Erythroblast (primary cell): Measurements from ENCODE around the gene ZNF846.
"Not testable (repeated sequence)": the region's sequence is repeated elsewhere in the genome, so short reads cannot be mapped to it uniquely, and the experiment has no call there.

Experiments used
- GATA1 ChIP-seq: IDR thresholded peaks from 2 replicates; pipeline ENCODE4 v1.6.1; 2011; ENCODE audit warnings: low read depth, mild to moderate bottlenecking, control low read depth, low read length, moderate library complexity
- POLR2A ChIP-seq: IDR thresholded peaks from 2 replicates; pipeline ENCODE4 v1.6.1; 2011; ENCODE audit warnings: mild to moderate bottlenecking, low read length

GRCh38 chr19:9789579-9789978, 21.0 kb upstream of the ZNF846 start:
- TF ChIP-seq POLR2A, GATA1: not testable (repeated sequence)
